Activated CD4-positive, alpha-beta T cell treated with anti-CD3 and anti-CD28 coated beads for 48 hours (primary cell): ENCODE results near the gene SLC8A2.
"Not testable (repeated sequence)": the region's sequence is repeated elsewhere in the genome, so short reads cannot be mapped to it uniquely, and the experiment has no call there.

Experiments used
- DNase-seq: peaks from one replicate; pipeline ENCODE4 v3.0.0-alpha.2; 2020

Gene SLC8A2

GRCh38 chr19:47406711-47407416 lies 64.8 kb downstream of the SLC8A2 start:
- no peak for DNase-seq

DNA sequence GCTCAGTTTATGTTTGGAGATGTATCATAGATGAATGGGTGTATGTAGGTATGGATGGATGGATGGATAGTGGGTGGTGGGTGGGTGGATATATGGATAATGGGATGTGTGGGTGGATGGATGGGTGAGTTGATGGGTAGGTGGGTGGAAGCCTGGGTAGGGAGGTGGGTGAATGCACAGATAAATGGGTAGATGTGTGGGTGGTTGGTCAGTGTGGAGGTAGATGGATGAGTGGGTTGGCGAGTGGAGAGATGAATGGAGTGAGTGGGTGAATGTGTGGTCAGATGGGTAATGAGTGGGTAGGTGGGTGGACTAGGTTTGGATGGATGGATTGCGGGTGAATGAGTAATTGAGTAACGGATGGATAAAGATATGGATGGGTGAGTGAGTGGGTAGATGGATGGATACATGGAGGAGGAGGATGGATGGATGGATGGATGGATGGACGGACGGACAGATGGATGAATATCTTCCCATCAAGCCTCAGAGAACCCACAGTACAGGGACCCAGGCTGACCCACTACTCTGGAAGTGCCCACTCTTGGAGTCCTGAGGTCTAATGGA lies 65.8 kb downstream of the SLC8A2 start:
- no peak for DNase-seq

- no peak for DNase-seq
Observed at GRCh38 chr19:47405197-47405550, 66.5 kb downstream of the SLC8A2 start.

- no peak for DNase-seq
Observed at GRCh38 chr19:47404334-47405196, 67.1 kb downstream of the SLC8A2 start.

DNA sequence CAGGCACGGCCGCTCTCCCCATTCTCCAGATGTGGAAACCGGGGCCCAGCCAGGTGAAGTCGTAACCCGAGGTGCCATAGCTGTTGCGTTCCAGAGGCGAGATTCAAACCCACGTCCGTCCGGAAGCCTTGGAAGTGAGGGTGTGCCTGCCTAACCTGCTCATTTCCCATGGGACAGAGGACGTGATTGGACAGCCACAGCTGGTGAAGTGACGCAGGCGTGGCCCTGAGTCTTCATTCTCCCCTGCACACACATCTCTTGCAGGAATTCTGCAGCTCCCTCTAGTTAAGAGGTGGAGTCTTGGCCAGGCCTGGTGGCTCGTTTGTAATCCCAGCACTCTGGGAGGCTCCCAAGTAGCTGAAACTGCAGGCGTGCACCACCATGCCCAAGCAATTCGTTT lies 69.2 kb downstream of the SLC8A2 start:
- no peak for DNase-seq

DNA sequence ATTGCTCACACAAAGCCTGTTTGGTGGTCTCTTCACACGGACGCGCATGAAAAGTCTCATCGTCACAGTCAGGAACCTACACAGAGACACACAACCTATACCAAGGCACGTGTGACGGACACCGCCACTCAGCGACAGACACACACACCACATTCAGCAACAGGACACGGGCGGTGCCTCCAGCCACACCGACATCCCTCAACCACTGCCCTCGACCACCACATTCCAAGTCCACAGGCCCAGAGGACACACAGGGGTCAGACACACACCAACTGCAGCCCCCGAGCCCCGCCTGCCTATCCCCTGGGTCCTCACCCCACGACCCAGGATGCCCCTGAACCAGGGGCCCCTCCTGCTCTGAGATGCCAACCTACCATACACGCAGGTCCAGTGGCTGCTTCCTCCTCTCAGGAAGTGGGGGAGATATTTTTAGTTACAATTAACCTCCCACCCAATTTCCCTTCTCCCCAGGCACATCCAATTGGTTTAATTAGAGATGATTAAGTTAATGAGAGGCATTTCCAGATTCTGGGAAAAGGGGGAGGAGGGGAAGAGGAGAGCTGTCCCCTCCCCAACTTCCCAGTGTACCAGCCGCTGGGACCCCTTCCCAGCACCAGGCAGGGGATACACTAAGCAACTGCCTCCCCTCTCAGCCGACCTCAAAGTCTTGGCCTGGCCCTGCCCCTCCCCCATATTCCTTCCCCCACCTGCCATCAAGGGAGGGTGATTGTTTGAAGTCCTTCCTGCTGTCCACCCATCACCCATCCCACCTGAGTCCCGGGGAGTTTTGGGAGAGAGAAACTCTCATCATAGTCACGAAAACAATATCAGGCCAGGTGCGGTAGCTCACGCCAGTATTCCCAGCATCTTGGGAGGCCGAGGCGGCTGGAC lies 72.7 kb downstream of the SLC8A2 start:
- DNase-seq: no peak

DNA sequence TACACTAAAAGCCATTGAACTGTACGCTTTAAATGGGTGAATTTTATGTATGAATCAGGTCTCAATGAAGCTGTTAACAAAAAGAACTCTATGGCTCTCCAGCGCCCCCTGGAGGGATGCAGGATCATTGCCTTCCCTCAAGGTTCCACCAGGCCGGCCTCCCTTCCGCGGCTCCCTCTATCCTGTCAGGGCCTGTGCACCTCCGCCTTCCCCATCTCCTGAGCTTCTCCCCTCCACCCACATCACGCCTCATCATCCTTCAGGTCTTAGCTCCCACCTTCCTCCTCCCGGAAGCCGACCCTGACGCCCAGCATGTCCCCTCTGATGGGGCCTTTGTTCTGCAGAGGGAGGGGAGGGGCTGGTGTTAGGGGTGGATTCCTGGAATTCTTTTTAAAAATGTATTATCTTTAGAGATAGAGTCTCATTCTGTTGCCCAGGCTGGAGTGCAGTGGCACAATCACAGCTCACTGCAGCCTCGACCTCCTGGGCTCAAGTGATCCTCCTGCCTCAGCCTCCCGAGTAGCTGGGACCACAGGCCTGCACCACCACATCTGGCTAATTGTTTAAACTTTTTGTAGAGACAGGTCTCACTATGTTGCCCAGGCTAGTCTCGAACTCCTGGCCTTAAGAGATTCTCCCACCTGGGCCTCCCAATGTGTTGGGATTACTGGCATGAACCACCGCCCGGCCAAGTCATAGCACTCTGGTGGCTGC lies 80.0 kb downstream of the SLC8A2 start:
- DNase-seq: peak; percentile 91

- DNase-seq: no peak
Observed at GRCh38 chr19:47390533-47391488, 80.9 kb downstream of the SLC8A2 start.

DNA sequence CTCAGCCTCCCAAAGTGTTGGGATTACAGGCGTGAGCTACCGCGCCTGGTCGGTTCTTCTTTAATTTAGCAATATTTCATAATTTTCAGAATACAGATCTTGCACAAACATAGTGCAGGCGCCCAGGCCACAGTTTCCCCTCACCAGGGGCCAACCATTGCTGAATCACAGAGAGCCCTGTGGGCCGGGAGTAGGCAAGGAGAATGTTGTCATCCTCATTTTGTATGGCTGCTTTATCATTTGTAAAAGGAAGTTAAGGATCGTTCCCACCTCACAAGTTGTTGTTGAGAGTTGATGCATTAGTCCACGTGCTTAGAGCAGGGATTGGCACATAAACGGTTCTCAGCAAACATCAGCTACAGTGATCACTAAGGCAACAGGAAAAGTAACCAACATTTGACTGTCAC lies 82.5 kb downstream of the SLC8A2 start:
- DNase-seq: no peak

DNA sequence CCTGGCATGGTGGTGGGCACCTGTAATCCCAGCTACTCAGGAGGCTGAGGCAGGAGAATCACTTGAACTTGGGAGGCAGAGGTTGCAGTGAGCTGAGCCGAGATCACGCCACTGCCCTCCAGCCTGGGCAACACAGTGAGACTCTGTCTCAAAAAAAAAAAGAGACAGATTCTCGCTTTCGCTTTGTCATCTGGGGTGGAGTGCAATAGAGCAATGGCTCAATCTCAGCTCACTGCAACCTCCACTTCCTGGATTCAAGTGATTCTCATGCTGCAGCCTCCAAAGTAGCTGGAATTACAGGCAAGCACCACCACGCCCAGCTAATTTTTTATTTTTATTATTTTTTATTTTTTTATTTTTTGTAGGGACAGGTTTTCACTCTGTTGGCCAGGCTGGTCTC lies 83.0 kb downstream of the SLC8A2 start:
- DNase-seq: not testable (repeated sequence)

DNA sequence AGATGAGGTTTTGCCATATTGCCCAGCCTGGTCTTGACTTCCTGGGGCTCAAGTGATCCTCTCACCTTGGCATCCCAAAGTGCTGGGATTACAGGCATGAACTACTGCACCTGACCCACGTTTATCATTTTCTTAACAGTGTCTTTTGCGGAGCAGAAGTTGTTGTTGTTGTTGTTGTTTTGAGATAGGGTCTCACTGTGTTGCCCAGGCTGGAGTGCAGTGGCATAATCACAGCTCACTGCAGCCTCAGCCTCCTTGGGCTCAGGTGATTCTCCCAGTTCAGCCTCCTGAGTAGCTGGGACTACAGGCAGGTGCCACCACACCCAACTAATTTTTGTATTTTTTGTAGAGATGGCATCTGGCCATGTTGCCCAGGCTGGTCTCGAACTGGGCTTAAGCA lies 84.1 kb downstream of the SLC8A2 start:
- DNase-seq: not testable (repeated sequence)

- not testable (repeated sequence) for DNase-seq
Observed at GRCh38 chr19:47386582-47386981, 85.1 kb downstream of the SLC8A2 start.

DNA sequence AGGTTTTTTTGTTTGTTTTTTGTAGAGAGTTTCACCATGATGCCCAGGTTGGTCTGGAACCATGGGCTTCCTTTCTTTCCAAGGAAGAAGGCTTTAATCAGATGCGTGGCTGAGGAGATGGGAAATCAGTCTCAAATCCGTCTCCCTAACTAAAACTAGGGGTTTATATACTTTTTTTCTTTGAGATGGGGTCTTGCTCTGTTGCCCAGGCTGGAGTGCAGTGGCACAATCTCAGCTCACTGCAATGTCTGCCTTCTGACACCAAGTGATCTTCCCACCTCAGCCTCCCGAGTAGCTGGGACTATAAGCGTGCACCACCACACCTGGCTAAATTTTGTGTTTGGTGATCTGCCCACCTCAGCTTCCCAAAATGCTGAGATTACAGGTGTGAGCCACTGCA lies 87.2 kb downstream of the SLC8A2 start:
- DNase-seq: not testable (repeated sequence)

- not testable (repeated sequence) for DNase-seq
Observed at GRCh38 chr19:47383890-47384289, 87.8 kb downstream of the SLC8A2 start.

DNA sequence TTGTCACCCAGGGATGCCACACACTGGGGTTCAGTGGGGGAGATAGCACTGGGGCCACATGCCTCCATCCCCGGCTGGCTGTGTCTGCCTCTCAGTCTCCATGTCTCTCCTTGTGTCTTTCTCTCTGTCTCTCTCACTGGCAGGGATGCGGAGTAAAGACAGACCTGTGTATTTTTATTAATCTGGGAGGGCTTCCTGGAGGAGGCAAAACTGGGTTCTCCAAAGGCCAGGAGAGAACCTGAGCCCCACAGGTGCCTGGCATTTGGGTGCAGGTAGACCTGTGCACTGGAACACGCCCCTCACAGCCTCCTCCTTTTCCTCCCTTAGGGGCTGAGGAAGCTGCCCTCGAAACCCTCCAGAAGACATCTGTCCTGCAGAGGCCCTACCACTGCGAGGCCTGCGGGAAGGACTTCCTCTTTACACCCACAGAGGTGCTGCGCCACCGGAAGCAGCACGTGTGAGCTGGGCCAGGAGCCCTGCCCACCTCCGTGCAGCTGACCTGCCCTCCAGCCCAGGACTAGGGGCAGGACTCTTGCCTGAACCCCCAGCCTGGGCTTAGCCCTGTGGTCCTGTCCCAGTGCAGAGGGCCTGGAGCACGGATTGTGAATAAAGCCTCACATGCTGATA lies 89.9 kb downstream of the SLC8A2 start:
- no peak for DNase-seq

- DNase-seq: no peak
Observed at GRCh38 chr19:47381121-47381520, 90.6 kb downstream of the SLC8A2 start.

DNA sequence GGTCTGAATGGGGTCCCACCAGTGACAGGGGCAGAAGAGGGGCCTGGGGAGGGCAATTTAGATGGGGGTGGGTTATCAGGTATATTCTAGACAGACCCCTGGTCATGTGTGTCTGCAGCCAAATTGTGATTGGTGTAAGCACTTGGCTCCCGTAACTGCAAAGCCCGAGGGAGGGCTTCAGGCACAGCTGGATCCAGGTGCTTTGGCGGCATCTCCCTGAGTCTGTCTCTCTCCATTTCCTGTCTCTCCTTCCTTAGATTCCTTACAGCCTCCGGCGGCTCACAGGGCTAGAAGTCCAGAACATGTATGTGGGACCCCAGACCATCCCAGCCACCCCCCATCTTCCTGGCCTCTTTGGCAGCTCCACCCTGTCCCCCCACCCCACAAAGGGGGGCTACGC lies 91.1 kb downstream of the SLC8A2 start:
- DNase-seq: no peak

- DNase-seq: no peak
Observed at GRCh38 chr19:47379381-47379938, 92.2 kb downstream of the SLC8A2 start.

GRCh38 chr19:47378246-47378645 lies 93.4 kb downstream of the SLC8A2 start:
- no peak for DNase-seq
